ENCODE measurements around the gene SOBP.

DNA sequence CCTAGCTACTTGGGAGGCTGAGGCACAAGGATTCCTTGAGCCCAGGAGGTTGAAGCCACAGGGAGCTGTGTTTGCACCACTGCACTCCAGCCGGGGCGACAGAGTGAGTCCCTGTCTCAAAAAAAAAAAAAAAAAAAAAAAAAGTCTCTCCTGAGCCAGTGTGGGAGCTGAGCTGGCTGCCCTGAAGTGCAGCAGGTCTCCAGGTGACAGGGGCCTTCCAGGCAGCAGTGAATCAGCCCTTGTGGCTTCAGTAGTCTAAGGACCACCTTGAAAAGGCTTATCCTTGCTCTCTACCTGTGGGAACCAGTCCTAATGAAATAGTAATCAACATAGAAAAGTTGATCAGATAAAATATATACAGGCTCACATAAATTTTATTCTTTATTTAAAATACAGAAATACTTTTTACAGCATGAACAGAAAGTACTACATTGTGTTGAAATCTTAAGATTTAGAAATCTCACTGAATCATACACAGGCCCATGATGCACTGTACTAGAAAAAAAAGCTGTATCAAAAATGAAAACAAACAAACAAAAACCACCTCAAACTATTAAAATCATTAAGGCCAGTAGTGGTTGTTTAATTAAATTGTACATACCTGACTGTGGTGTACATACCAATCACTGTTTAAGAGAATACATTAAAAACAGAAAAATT lies 205.3 kb downstream of the SOBP start:
- TF ChIP-seq, protein P1, sequence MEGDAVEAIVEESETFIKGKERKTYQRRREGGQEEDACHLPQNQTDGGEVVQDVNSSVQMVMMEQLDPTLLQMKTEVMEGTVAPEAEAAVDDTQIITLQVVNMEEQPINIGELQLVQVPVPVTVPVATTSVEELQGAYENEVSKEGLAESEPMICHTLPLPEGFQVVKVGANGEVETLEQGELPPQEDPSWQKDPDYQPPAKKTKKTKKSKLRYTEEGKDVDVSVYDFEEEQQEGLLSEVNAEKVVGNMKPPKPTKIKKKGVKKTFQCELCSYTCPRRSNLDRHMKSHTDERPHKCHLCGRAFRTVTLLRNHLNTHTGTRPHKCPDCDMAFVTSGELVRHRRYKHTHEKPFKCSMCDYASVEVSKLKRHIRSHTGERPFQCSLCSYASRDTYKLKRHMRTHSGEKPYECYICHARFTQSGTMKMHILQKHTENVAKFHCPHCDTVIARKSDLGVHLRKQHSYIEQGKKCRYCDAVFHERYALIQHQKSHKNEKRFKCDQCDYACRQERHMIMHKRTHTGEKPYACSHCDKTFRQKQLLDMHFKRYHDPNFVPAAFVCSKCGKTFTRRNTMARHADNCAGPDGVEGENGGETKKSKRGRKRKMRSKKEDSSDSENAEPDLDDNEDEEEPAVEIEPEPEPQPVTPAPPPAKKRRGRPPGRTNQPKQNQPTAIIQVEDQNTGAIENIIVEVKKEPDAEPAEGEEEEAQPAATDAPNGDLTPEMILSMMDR (IDR thresholded peaks at IDR 0.05), result no peak
- TF ChIP-seq POLR2A (IDR thresholded peaks at IDR 0.05), result no peak

Data from breast epithelium (tissue), 3 donors.